Epithelial cell of proximal tubule (primary cell): ENCODE measurements around the gene SPARC. TPM values are rescaled to one million over a fixed set of nuclear protein-coding genes. Genes with fewer than 3 reads are reported as not detected.

Experiments used
- DNase-seq: peaks from one replicate; pipeline ENCODE4 v3.0.0-alpha.2; 2011; ENCODE audit warnings: low read depth
- H3K4me3 ChIP-seq: 2 replicates; pipeline ENCODE4 v1.5.1; 2011; ENCODE audit warnings: low read depth, mild to moderate bottlenecking, low read length
- total RNA-seq: library from RNA; depleted of rRNA; stranded (reverse); fragments of >200 nt; gene quantifications from 2 replicates; pipeline ENCODE4 v1.2.3, GENCODE V29; 2015
- TF ChIP-seq, protein P1 (sequence below): conservative IDR thresholded peaks from 2 replicates; pipeline ENCODE4 v1.5.1; 2012; ENCODE audit warnings: low read depth, mild to moderate bottlenecking, low read length

Gene SPARC
- total RNA-seq, 1 donor from 2014 or later, result 165 TPM

DNA sequence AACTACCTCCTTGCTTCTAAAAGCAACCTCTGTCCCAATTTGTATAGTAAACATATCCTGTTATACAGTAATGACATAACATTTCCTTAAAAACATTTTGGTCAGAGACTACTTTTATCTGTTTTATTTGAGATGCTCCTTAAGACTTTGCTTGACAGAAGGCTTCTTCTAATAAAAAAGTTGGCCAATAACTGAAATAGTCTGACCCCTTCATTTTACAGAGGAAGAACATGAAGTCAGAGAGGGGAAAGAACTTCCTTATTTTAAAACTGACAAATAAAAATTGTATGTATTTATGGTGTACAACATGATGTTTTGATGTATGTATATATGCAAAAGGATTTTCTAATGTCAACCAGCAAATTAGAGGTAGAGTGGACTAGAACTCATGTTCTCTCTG, 35.8 kb upstream of the SPARC start:
- no peak for DNase-seq
- TF ChIP-seq, protein P1, sequence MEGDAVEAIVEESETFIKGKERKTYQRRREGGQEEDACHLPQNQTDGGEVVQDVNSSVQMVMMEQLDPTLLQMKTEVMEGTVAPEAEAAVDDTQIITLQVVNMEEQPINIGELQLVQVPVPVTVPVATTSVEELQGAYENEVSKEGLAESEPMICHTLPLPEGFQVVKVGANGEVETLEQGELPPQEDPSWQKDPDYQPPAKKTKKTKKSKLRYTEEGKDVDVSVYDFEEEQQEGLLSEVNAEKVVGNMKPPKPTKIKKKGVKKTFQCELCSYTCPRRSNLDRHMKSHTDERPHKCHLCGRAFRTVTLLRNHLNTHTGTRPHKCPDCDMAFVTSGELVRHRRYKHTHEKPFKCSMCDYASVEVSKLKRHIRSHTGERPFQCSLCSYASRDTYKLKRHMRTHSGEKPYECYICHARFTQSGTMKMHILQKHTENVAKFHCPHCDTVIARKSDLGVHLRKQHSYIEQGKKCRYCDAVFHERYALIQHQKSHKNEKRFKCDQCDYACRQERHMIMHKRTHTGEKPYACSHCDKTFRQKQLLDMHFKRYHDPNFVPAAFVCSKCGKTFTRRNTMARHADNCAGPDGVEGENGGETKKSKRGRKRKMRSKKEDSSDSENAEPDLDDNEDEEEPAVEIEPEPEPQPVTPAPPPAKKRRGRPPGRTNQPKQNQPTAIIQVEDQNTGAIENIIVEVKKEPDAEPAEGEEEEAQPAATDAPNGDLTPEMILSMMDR, result no peak
- no peak overlapping the region for H3K4me3 ChIP-seq

DNA sequence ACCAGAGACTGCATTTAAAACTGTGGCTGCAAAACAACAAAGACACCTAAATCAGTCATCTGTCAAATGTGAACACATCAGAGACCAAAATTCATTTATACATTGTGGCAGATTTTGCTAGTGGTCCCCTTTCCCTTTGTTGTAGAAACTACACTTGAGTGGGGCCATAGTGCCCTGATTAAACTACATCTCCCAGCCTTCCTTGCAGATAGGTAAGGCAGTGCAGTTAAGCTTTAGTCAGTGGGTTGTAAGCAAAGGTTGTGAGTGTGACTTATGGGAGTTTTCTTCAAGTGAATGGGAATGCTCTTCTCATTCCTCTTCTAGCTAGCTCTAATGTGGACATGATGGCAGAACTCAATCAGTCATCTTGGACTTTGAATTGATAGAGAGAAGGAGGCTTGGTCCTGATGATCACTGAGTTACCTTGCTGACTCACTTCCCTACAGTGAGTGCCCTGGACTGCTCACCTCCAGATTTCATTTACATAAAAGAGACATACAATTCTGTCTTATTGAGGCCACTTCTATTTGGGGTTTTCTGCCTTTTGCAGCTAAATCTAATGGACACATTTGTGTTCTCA, 35.2 kb upstream of the SPARC start:
- no peak for DNase-seq
- TF ChIP-seq, protein P1, result no peak
- no peak overlapping the region for H3K4me3 ChIP-seq

DNA sequence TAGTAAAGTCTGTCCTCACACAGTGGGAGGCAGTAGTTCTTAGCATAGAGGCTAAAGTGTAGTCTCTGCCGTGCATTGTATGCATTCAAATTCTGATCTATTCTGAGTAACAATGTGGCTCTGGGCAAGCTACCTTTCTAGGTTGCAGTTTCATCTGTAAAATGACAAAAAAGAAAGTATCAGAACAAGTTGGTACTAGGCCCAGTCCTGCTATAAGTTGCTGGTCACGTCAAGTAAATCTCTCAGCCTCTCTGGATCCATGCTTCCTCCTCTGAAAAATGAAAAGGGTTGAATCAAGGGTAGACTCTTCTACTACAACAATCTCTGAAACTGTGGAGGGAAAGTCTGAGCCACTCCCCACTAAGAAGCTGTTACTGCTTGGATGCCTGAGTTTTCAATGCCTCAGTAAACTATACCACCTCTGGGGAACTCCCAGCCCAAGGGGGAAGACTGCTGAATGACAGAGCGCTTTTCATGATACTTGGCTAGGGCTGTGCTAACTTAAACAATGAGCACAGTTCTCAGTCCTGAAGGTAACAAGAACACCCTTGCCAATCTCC, 34.5 kb upstream of the SPARC start:
- H3K4me3 ChIP-seq, result no peak overlapping the region
- no peak for DNase-seq
- TF ChIP-seq, protein P1, result no peak

DNA sequence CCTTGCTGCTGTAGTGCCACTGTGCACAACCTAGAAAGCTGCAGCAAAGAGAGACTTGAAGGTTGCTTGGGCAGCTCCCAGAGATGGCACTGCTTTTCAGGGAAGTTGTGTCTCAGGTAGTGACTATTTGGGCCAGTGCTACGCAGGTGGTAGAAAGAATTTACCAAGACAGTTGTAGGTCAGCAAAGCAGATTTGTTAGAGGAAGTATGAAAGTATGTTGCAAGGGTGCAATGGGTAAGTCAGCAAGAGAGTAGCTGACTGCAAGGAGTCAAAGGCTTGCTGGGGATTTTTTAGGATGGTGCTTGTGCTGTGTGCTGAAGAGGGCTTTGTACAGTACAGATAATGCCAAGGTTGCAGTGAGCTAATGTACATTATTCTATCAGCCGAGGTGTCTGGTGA, 33.5 kb upstream of the SPARC start:
- TF ChIP-seq, protein P1, result no peak
- H3K4me3 ChIP-seq, result no peak overlapping the region
- DNase-seq, result no peak

DNA sequence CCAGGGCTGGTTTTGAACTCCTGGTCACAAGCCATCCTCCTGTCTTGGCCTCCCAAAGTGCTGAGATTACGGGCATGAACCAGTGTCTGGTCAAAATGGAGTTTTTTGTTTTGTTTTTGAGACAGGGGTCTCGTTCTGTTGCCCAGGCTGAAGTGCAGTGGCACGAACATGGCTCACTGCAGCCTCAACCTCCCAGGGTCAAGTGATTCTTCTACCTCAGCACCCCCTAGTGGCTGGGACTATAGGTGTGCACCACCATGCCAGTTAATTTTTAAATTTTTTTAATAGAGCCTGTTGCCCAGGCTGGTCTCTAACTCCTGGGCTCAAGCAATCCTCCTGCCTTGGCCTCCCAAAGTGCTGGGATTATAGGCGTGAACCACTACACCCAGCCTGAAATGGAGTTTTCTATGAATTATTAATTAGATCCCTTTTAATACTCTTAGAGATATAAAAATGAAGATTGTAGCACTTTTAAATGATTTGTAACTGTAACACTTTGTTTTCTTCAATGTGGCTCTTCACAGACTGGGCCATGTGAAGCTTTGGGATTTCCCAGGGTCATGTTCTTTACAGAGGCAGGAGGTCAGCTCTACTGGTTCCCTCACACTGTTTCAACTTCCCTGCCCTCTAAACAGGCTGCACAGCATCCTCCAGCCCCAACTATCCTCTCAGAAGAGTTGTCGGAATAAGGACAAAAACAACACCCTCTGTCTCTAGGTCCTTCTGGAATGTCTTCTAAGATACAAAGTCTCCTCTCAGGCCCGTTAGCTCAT, 32.7 kb upstream of the SPARC start:
- DNase-seq, result no peak

DNA sequence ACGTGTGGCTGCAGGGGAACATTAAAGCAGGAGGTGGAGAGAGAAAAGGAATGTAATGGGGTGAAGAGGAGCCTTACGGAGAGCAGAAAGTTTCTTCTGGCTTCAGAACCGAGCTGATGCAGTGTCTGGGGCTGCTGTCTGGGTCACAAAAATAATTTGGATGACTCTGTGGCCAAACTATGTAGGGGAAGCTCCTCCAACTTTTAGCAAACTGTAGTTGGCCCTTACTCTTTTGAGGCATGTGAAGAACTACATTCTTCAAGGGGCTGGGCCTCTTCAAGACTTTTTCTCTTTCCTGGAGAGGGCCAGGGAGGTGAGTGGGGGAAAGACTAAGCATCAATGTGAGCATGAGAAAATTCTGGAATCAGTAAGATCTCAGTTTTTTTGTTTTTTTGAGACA, 31.9 kb upstream of the SPARC start:
- TF ChIP-seq, protein P1, result no peak
- DNase-seq, result no peak
- H3K4me3 ChIP-seq, result no peak overlapping the region

More for the DNA sequence above, 32.7 kb upstream of the SPARC start:
- H3K4me3 ChIP-seq, result no peak overlapping the region
- TF ChIP-seq, protein P1, result peak; percentile 72
